Tibial artery (tissue), 4 donors: ENCODE measurements around the gene MGMT.

Experiments
- DNase-seq, 2 donors: peaks; one replicate each; pipeline ENCODE4 v3.0.0-alpha.2; 2019
- H3K27ac ChIP-seq, 2 donors: fragments of 200-600 bp; sonication (generic) in 1 of 2; 1 replicate in 1 of 2; 2 replicates in 1 of 2; pipeline ENCODE4 v1.5.1; 2018 to 2019; ENCODE audit warnings: mild to moderate bottlenecking in 1 of 2
- H3K27me3 ChIP-seq, 2 donors: fragments of 200-600 bp; sonication (generic) in 1 of 2; one replicate each; pipeline versions ENCODE4 v1.5.1 to v1.6.0; 2016 to 2019
- H3K36me3 ChIP-seq, 3 donors: fragments of 200-600 bp; sonication (generic) in 2 of 3; one replicate each; pipeline ENCODE4 v1.5.1; 2016 to 2019; ENCODE audit warnings: mild to moderate bottlenecking in 2 of 3
- H3K4me1 ChIP-seq, 4 donors: fragments of 200-600 bp; sonication (generic) in 2 of 4; 1 replicate in 3 of 4; 2 replicates in 1 of 4; pipeline ENCODE4 v1.5.1; 2016 to 2019
- H3K4me3 ChIP-seq, 2 donors: fragments of 200-600 bp; sonication (generic) in 1 of 2; 1 replicate in 1 of 2; 2 replicates in 1 of 2; pipeline ENCODE4 v1.5.1; 2018 to 2019; ENCODE audit warnings: mild to moderate bottlenecking in 2 of 2
- H3K9me3 ChIP-seq, 3 donors: fragments of 200-600 bp; sonication (generic) in 1 of 3; one replicate each; pipeline ENCODE4 v1.5.1; 2016 to 2019
- CTCF ChIP-seq, 2 experiments: fragments of 200-600 bp in 1 of 2; fragments of 450-650 bp in 1 of 2; IDR thresholded peaks; one replicate each; pipeline ENCODE4 v1.5.1; 2017 to 2019; ENCODE audit warnings: antibody characterized with exemption in 2 of 2, mild to moderate bottlenecking in 1 of 2, moderate library complexity in 1 of 2
- intact Hi-C: fragments of 100-400 bp; cut with DNase I; formaldehyde crosslinking; loops from one replicate; pipeline ENCODE4 v1.15.0; 2023; ENCODE audit warnings: low total_unique reads

MGMT gene

GRCh38 chr10:129704786-129705525 lies 237.9 kb downstream of the MGMT start:
- DNase-seq = no peak
- no peak for TF ChIP-seq CTCF (IDR thresholded peaks at IDR 0.05)
- no peaks in the 10 kb centered on the region for H3K27me3 ChIP-seq
- H3K4me1 ChIP-seq = peaks cover 0 to 30% (median 21%) of the 10 kb centered on the region in 4 donors
- intact Hi-C loops = no loop called here
- no peaks in the 10 kb centered on the region for H3K9me3 ChIP-seq
- no peak overlapping the region for H3K4me3 ChIP-seq
- H3K36me3 ChIP-seq = no peaks in the 10 kb centered on the region
- H3K27ac ChIP-seq = no peak overlapping the region

GRCh38 chr10:129705676-129706075 lies 238.6 kb downstream of the MGMT start:
- Histone ChIP-seq H3K36me3 (no peaks in the 10 kb centered on the region), H3K9me3 (no peaks in the 10 kb centered on the region), H3K27me3 (no peaks in the 10 kb centered on the region), H3K4me1 (peaks cover 0 to 30% (median 21%) of the 10 kb centered on the region in 4 donors), H3K27ac (no peak overlapping the region), H3K4me3 (no peak overlapping the region)
- no peak for TF ChIP-seq CTCF (IDR thresholded peaks at IDR 0.05)
- DNase-seq = no peak
- intact Hi-C loops = no loop called here

GRCh38 chr10:129706081-129706480 lies 239.0 kb downstream of the MGMT start:
- H3K36me3 ChIP-seq = no peaks in the 10 kb centered on the region
- no peak for DNase-seq
- H3K4me1 ChIP-seq = peaks cover 0 to 27% (median 19%) of the 10 kb centered on the region in 4 donors
- H3K27me3 ChIP-seq = no peaks in the 10 kb centered on the region
- intact Hi-C loops = no loop called here
- no peaks in the 10 kb centered on the region for H3K9me3 ChIP-seq
- no peak for TF ChIP-seq CTCF (IDR thresholded peaks at IDR 0.05)
- H3K27ac ChIP-seq = no peak overlapping the region
- no peak overlapping the region for H3K4me3 ChIP-seq

GRCh38 chr10:129706523-129706922 lies 239.5 kb downstream of the MGMT start:
- H3K4me3 ChIP-seq = no peak overlapping the region
- H3K4me1 ChIP-seq = peaks cover 0 to 23% (median 14%) of the 10 kb centered on the region in 4 donors
- H3K9me3 ChIP-seq = no peaks in the 10 kb centered on the region
- intact Hi-C loops = no loop called here
- no peaks in the 10 kb centered on the region for H3K27me3 ChIP-seq
- DNase-seq = no peak
- H3K36me3 ChIP-seq = no peaks in the 10 kb centered on the region
- no peak overlapping the region for H3K27ac ChIP-seq
- no peak for TF ChIP-seq CTCF (IDR thresholded peaks at IDR 0.05)

- Histone ChIP-seq H3K4me1 (peaks cover 0 to 17% (median 12%) of the 10 kb centered on the region in 4 donors), H3K36me3 (no peaks in the 10 kb centered on the region), H3K27me3 (no peaks in the 10 kb centered on the region), H3K4me3 (peak overlapping the region in 1 of 2 donors; percentile 15), H3K27ac (no peak overlapping the region), H3K9me3 (no peaks in the 10 kb centered on the region)
- TF ChIP-seq CTCF (IDR thresholded peaks at IDR 0.05) = no peak
- intact Hi-C loops = no loop called here
- no peak for DNase-seq
These were observed 240.7 kb downstream of the MGMT start for GRCh38 chr10:129707406-129708388.
